Activated CD8-positive, alpha-beta T cell treated with anti-CD3 and anti-CD28 coated beads, Interleukin-2, amount 10 ng/mL, durations not matched to agents 7 days and 5 days (primary cell): ENCODE data around the gene USP36. TPM values are rescaled to one million over a fixed set of nuclear protein-coding genes. Genes with fewer than 3 reads are reported as not detected.
A peak's percentile ranks its signal among the peaks of the same experiment; 100 is the strongest.

Experiments
- ATAC-seq: fragments of 150-1000 bp; cut with Tn5 transposase; one replicate; pipeline ENCODE4 v1.10.0; 2021; ENCODE audit warnings: moderate library complexity
- CTCF ChIA-PET: fragments of 350-600 bp; sonication (Branson Sonifier 250); formaldehyde crosslinking; loops from one replicate; lab custom pipeline; 2021; ENCODE audit warnings: antibody characterized with exemption; lab: Charles Lee
- POLR2A ChIA-PET: fragments of 350-600 bp; sonication (Branson Sonifier 250); formaldehyde crosslinking; loops from one replicate; lab custom pipeline; 2021; ENCODE audit warnings: antibody characterized with exemption; lab: Charles Lee
- DNase-seq: peaks from one replicate; pipeline ENCODE4 v3.0.0-alpha.2; 2020
- H3K27ac Mint-ChIP-seq: one replicate; pipeline ENCODE4 v1.8.0; 2021; ENCODE audit warnings: mild to moderate bottlenecking, mixed read lengths
- H3K27me3 Mint-ChIP-seq: one replicate; pipeline ENCODE4 v1.8.0; 2021; ENCODE audit warnings: low read depth, mixed read lengths
- H3K36me3 Mint-ChIP-seq: one replicate; pipeline ENCODE4 v1.8.0; 2021; ENCODE audit warnings: low read depth, mixed read lengths
- H3K4me1 Mint-ChIP-seq: one replicate; pipeline ENCODE4 v1.8.0; 2021; ENCODE audit warnings: low read depth, mixed read lengths
- H3K4me3 Mint-ChIP-seq: one replicate; pipeline ENCODE4 v1.8.0; 2021; ENCODE audit warnings: mild to moderate bottlenecking, mixed read lengths
- H3K9me3 Mint-ChIP-seq: one replicate; pipeline ENCODE4 v1.8.0; 2022; ENCODE audit warnings: mixed read lengths; ENCODE audit not compliant: insufficient read depth
- total RNA-seq, 2 experiments: library from RNA; stranded (reverse); gene quantifications; one replicate each; pipeline ENCODE4 v1.2.3, GENCODE V29; 2021

USP36 gene
- total RNA-seq, 2 experiments from 2014 or later = 67.5 TPM

DNA sequence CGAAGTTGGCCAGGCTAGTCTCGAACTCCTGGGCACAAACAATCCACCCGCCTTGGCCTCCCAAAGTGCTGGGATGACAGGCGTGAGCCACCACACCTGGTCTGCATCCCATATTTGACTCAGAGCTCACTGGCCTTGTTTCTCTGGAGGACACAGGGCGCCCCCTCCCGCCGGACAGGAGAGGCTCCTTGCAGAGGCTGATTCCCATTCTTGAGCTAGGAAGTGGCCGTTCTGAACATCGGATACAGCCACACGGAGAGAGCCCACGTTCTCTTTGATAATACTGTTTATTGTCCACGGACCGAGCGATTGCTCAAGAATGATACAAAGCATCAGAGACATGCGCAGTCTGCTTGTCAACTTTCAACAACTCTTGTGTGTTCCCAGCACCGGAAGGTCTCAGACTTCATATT lies 12.1 kb upstream of the USP36 start:
- Mint-ChIP-seq H3K4me1 (no peaks in the 10 kb centered on the region), H3K9me3 (no peaks in the 10 kb centered on the region), H3K27me3 (no peaks in the 10 kb centered on the region), H3K36me3 (no peaks in the 10 kb centered on the region), H3K4me3 (no peak overlapping the region), H3K27ac (no peak overlapping the region)
- ChIA-PET CTCF (interaction anchor here (0.8 to 4.6 kb wide), 5 partner anchors 8 to 34 kb away, joined by 3 to 33 read pairs (median 4); no protein-coding TSS in a partner anchor), POLR2A (interaction anchor here (1.2 kb wide), 1 partner anchor 133 kb away, joined by 3 read pairs; no protein-coding TSS in a partner anchor)
- DNase-seq = no peak
- ATAC-seq = no peak

DNA sequence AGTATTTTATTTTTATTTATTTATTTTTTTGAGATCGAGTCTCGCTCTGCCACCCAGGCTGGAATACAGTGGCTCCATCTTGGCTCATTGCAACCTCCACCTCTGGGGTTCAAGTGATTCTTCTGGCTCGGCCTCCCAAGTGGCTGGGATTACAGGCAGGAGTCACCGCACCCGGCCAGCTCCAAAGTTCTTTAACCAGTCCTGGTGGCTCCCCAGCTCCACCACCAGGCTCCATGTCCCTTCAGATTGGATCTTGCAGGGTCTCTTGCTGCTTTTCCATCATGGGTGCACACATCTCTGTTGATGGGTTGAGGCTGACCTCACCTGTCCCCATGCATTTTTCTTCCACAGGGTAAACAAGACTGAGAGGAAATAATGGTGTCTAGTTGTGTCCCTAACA lies 8.4 kb upstream of the USP36 start:
- DNase-seq = no peak
- ChIA-PET POLR2A (no interaction called here), CTCF (interaction anchor here (1.0 kb wide), 1 partner anchor 141 kb away, joined by 3 read pairs; no protein-coding TSS in a partner anchor)
- Mint-ChIP-seq H3K36me3 (no peaks in the 10 kb centered on the region), H3K4me3 (no peak overlapping the region), H3K9me3 (no peaks in the 10 kb centered on the region), H3K27ac (no peak overlapping the region), H3K27me3 (no peaks in the 10 kb centered on the region), H3K4me1 (peaks cover 3% of the 10 kb centered on the region)
- no peak for ATAC-seq

DNA sequence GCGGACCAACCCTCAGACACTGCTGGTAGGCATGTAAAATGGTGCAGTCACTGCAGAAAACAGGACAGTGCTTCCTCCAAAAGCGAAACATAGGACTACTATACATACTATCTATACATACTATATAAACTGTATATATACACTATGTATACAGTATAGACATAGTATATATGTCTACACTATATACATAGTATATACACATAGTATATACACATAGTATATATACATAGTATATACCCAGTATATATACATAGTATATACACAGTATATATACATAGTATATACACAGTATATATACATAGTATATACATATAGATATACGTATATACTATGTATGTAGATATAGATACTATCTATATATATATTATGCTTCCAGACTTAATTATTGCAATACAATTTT lies 6.4 kb upstream of the USP36 start:
- Mint-ChIP-seq H3K4me3 (no peak overlapping the region), H3K4me1 (peaks cover 13% of the 10 kb centered on the region), H3K9me3 (no peaks in the 10 kb centered on the region), H3K36me3 (no peaks in the 10 kb centered on the region), H3K27ac (no peak overlapping the region), H3K27me3 (no peaks in the 10 kb centered on the region)
- DNase-seq (no peak), ATAC-seq (no peak)
- ChIA-PET POLR2A (no interaction called here), CTCF (interaction anchor here (0.6 to 1.0 kb wide), 2 partner anchors 19 to 125 kb away, joined by 3 to 5 read pairs; no protein-coding TSS in a partner anchor)

DNA sequence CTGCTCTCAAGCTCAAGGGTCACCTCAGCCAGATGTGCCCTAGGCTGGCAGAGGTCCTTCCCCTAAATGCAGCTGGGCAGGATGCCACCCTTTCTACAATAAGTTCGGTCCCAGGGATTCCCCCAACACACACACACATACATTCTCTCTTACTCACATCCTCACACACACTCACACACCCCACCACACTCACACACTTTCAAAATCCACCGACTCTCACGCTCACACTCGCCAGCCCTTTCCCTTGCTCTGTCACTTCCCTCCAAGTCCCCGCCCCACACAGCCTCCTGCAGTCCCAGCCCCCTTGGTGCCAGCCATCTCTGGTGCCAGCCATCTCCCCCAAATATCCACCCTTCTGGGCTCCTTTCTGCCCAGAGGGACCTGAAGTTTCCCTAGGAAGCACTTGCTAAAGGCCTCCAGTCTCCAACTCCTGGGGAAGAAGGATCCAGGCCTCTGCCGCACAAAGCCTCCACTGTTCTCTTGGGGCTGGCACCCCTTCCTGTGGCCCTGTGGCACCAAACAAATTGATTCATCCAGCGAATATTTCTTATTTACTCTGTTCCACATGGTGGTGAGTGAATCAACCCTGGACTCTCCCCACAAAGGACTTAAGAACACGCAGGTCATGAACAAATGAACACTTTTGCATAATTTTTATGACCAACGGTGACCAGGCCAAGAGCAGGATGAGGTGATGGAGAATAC lies 3.8 kb upstream of the USP36 start:
- ATAC-seq (no peak), DNase-seq (no peak)
- Mint-ChIP-seq H3K27me3 (no peaks in the 10 kb centered on the region), H3K27ac (no peak overlapping the region), H3K4me3 (no peak overlapping the region), H3K4me1 (peaks cover 21% of the 10 kb centered on the region), H3K36me3 (peaks cover 2% of the 10 kb centered on the region), H3K9me3 (no peaks in the 10 kb centered on the region)
- CTCF ChIA-PET = interaction anchor here (1.4 to 3.4 kb wide), 4 partner anchors 9 to 347 kb away, joined by 5 to 19 read pairs (median 14); no protein-coding TSS in a partner anchor
- POLR2A ChIA-PET = no interaction called here

DNA sequence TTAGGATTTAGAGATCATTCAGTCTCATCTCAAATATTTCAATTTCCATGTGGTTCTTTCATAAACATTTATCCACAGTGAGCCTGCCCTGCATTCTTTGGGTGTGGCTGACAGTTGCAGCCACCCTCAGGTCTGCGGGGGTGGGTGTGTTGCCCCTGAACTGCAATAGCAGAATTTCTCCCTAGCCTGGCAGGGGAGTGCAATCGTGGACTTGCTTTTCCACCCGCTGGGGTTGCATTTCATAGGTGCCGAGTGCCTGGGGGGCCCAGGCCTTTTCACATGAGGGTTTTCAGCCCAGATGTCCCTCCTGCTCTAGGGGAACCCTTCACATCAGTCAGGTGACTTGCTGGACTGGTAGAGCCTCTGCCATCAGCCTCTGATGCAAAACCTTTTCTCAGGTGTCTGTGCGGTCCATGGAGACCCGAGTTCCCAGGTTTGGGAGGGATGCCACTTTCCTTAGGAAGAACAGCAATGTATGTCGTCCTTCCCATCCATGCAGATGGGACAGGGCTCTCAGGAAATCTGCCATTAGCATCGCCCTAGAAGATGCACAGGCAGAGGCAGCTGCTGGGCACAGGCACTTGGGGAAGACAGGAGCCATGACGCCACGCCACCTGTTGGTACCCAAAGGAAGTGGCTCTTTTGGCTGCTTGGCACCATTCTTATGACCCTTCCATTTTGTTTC lies 2.4 kb upstream of the USP36 start:
- ChIA-PET CTCF (interaction anchor here (0.8 to 3.4 kb wide), 8 partner anchors 9 to 346 kb away, joined by 3 to 19 read pairs (median 4); no protein-coding TSS in a partner anchor), POLR2A (no interaction called here)
- Mint-ChIP-seq H3K9me3 (no peaks in the 10 kb centered on the region), H3K27me3 (no peaks in the 10 kb centered on the region), H3K27ac (no peak overlapping the region), H3K36me3 (peaks cover 4% of the 10 kb centered on the region), H3K4me3 (no peak overlapping the region), H3K4me1 (peaks cover 33% of the 10 kb centered on the region)
- ATAC-seq (no peak), DNase-seq (peak; percentile 79)

DNA sequence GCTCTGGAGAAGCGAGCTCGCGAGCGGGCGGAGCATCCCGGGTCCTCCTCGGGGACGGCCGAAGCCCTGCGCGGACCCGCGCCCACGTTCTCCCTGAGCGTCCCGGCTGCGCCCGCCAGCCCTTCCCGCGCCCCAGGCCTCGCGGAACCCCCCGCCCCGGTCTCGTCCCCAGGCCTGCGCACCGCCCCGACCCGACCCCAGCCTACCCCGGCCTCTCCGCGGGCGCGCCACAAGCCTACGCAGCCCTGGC lies 159 bp downstream of the USP36 start:
- Mint-ChIP-seq H3K4me1 (peaks cover 43% of the 10 kb centered on the region), H3K36me3 (peaks cover 26% of the 10 kb centered on the region), H3K9me3 (no peaks in the 10 kb centered on the region), H3K4me3 (peak overlapping the region; percentile 82), H3K27me3 (no peaks in the 10 kb centered on the region), H3K27ac (peak overlapping the region; percentile 96)
- ChIA-PET POLR2A (interaction anchor here (1.9 to 2.1 kb wide), 2 partner anchors 22 to 60 kb away, joined by 8 to 10 read pairs; no protein-coding TSS in a partner anchor), CTCF (no interaction called here)
- no peak for DNase-seq
- ATAC-seq = no peak

DNA sequence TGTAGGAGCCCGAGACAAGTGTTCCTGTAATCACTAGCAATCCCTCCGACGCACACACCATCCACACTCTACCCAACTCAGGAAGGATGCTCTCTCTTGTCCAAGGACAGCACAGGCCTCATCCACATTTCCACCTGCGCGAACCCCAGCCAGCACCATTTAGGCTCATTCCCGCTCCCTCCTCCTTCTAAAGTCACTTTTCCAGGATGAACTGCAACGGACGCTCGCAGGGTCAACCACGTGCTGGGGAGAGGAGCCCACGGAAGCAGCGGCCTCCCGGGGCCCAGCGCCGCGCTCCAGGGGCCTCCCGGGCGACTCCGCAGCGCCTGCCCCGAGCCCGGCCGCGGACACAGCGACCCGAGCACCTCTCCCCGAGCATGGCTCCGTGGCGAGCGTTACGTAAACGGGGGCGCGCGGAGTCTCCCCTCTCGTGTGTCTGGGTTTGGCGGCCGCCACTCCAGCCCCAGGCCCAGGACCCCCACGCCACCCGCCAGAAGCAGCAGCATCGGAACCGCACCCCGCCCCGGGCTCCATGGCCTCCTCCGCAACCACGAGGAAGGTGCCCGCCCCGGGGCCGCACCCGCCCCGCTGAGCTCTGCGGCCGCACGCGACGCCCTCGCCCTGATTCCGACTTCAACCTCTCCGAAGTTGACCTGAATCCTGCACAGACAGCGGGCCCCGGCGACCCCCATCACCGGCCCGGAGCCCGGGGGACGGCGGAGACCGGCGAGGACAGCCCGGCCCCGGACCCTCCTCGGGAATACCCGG lies 668 bp downstream of the USP36 start:
- H3K9me3 Mint-ChIP-seq = no peaks in the 10 kb centered on the region
- ChIA-PET CTCF (no interaction called here), POLR2A (interaction anchor here (1.9 to 2.1 kb wide), 2 partner anchors 21 to 60 kb away, joined by 8 to 10 read pairs; no protein-coding TSS in a partner anchor)
- ATAC-seq (peak; percentile 35), DNase-seq (peak; percentile 57)
- peaks cover 32% of the 10 kb centered on the region for H3K36me3 Mint-ChIP-seq
- H3K27ac Mint-ChIP-seq = peak overlapping the region; percentile 90
- no peaks in the 10 kb centered on the region for H3K27me3 Mint-ChIP-seq
- H3K4me1 Mint-ChIP-seq = peaks cover 43% of the 10 kb centered on the region
- peak overlapping the region; percentile 82 for H3K4me3 Mint-ChIP-seq

DNA sequence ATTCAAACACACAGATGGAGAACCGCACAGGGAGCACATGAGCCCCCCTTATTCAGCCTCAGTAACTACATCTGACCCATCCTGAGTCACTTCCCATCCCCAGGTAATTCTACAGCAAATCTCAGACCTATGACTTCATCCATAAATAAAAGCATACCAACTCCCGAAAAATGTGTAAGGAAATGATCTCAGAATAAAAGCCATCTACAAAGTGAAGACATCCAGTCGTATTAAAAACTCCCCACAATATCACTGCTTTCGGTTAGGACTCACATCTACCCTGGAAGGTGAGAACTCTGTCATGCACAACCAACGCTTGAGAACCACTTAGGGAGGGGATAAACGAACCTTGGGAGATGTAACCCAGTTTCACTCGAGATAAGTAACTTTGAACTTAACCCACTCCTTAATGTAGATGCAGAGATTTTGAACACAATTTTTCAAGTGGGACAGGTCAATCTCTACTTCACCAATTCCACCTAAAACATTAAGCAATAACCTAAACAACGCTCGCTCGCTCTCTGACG lies 1.3 kb downstream of the USP36 start:
- POLR2A ChIA-PET = interaction anchor here (1.8 kb wide), 1 partner anchor 20 kb away, joined by 9 read pairs; no protein-coding TSS in a partner anchor

DNA sequence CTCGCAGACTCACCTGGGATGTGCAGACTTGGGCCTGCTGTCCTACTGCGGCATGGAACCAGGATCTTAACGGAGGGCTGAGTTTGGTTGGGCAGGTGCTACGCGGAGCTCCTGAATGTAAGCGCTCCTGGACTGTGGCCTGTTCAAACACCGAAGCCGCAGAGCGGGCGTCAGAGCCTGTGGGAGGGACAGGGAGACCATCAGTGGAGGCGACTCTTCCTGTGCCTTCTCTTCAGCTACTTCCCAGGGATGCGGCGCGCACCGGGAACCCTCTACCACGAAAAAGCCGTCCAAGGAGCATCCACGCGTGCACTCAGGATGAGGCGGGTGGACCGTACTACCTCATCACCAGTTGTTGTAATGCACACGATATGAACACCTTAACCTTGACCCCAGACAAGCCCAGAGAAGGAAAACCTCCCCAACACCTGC lies 2.0 kb downstream of the USP36 start:
- peak overlapping the region; percentile 82 for H3K4me3 Mint-ChIP-seq
- H3K4me1 Mint-ChIP-seq = peaks cover 38% of the 10 kb centered on the region
- H3K27ac Mint-ChIP-seq = peak overlapping the region; percentile 90
- no peaks in the 10 kb centered on the region for H3K27me3 Mint-ChIP-seq
- ChIA-PET CTCF (no interaction called here), POLR2A (interaction anchor here (1.8 kb wide), 1 partner anchor 19 kb away, joined by 9 read pairs; no protein-coding TSS in a partner anchor)
- H3K9me3 Mint-ChIP-seq = no peaks in the 10 kb centered on the region
- ATAC-seq (no peak), DNase-seq (no peak)
- peaks cover 41% of the 10 kb centered on the region for H3K36me3 Mint-ChIP-seq

More for the DNA sequence above, 1.3 kb downstream of the USP36 start:
- peaks cover 42% of the 10 kb centered on the region for H3K4me1 Mint-ChIP-seq
- peak overlapping the region; percentile 90 for H3K27ac Mint-ChIP-seq
- no peaks in the 10 kb centered on the region for H3K27me3 Mint-ChIP-seq
- H3K36me3 Mint-ChIP-seq = peaks cover 36% of the 10 kb centered on the region
- no peaks in the 10 kb centered on the region for H3K9me3 Mint-ChIP-seq
- DNase-seq (no peak), ATAC-seq (no peak)
- H3K4me3 Mint-ChIP-seq = peak overlapping the region; percentile 82
- CTCF ChIA-PET = no interaction called here

DNA sequence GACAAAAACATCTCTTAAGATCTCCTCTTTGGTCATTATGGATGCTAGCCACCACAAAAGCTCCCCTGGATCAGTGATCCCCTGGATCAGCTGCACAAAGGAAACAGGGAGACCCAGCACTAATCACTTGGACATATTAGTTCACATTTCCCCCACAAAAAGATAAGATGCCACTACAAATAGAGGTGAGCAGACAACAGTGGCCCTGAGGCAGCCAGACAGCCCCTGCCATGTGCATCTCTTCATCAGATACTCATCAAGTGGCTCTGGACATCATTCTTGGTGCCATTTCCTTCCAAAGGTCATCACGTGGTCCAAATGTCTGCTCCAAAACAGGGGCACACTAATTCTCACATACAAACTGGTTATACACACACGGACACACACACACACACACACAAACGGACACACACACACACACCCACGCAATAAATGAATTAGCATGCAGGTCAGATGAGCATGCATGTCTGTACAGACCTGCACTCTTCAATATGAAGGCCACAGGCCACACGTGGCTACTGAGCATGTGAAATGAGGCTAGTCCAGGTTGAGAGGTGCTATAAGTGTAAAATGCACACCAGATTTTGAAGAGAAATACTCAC lies 4.1 kb downstream of the USP36 start:
- Mint-ChIP-seq H3K4me1 (peaks cover 26% of the 10 kb centered on the region), H3K36me3 (peaks cover 59% of the 10 kb centered on the region), H3K27ac (no peak overlapping the region), H3K4me3 (no peak overlapping the region), H3K27me3 (no peaks in the 10 kb centered on the region), H3K9me3 (no peaks in the 10 kb centered on the region)
- DNase-seq = no peak
- ChIA-PET CTCF (no interaction called here), POLR2A (interaction anchor here (1.1 to 1.5 kb wide), 2 partner anchors 14 to 87 kb away, joined by 3 to 5 read pairs; no protein-coding TSS in a partner anchor)
- no peak for ATAC-seq

DNA sequence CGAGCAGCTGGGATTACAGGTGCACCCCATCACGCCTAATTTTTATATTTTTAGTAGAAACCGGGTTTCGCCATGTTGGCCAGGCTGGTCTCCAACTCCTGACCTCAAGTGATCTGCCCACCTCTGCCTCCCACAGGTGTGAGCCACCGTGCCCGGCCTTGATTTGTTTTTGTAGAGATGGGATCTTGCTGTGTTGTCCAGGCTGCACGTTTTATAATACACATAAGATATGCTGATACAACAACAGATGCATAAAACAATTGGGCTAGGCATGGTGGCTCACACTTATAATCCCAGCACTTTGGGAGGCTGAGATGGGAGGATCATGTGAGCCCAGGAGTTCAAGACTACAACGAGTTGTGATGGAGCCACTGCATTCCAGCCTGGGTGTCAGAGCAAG lies 6.0 kb downstream of the USP36 start:
- ATAC-seq = no peak
- POLR2A ChIA-PET = no interaction called here
- CTCF ChIA-PET = no interaction called here
- Mint-ChIP-seq H3K27me3 (no peaks in the 10 kb centered on the region), H3K36me3 (peaks cover 68% of the 10 kb centered on the region), H3K9me3 (no peaks in the 10 kb centered on the region), H3K4me3 (no peak overlapping the region), H3K4me1 (peaks cover 23% of the 10 kb centered on the region), H3K27ac (no peak overlapping the region)
- no peak for DNase-seq
